ENCODE data around the gene ADAMTSL1.

The ADAMTSL1 gene

DNA sequence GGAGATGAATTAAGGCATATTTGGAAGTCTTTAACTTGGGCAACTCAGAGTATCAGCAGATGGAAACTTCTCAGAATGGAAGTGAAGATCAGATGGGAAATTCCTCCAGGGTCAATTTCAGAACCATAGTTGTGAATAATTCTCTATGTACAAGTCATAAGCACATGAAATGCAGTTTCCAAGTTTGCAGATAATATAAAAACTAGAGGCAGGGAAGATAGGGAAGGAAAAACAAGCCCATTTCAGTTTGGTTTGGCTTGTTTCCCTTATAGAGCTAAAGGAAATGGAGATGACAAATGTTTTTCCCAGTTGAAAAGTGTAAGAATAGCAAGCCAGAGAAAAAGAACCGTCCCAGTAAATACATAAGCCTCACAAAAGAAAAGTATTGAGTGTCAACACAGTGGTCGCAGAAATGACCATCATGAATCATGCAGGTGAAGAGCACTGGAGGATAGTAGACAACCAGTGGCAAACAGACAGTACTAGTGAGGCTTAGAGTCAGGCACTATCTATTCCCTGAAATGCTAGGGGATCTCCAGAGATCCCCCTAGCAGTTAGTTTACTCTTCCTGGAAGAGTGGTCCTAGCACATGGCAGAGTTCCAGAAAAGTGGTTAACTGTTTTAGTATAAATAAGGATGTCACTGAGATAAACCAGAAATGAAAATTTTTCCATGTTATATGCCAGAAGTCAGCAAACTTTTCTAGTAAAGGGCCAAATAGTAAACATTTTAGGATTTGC lies 313.1 kb downstream of the ADAMTSL1 start:
- DNase-seq: peak; percentile 45

DNA sequence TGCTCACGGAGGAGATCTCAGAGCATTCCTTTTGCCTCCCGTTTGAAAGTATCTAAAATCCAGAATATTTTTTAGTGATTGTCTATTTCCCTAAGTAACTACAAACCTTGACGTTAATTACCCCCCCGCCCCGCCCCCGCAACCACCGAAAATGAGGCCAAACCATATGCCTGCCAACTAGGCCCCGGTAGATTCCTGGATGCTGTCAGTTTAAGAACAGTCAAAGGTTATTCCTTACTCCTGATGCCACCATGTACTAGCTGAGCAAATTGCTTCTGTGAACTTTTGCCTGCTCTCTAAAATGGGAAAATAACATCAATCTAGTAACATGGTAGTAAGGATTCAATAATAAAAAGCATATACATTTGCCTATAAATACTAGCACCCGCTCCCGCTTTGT lies 314.3 kb downstream of the ADAMTSL1 start:
- DNase-seq: no peak

- DNase-seq: peak; percentile 60
Observed at GRCh38 chr9:18791074-18791473, 317.1 kb downstream of the ADAMTSL1 start.

GRCh38 chr9:18793122-18793521 lies 319.2 kb downstream of the ADAMTSL1 start:
- DNase-seq: no peak

DNA sequence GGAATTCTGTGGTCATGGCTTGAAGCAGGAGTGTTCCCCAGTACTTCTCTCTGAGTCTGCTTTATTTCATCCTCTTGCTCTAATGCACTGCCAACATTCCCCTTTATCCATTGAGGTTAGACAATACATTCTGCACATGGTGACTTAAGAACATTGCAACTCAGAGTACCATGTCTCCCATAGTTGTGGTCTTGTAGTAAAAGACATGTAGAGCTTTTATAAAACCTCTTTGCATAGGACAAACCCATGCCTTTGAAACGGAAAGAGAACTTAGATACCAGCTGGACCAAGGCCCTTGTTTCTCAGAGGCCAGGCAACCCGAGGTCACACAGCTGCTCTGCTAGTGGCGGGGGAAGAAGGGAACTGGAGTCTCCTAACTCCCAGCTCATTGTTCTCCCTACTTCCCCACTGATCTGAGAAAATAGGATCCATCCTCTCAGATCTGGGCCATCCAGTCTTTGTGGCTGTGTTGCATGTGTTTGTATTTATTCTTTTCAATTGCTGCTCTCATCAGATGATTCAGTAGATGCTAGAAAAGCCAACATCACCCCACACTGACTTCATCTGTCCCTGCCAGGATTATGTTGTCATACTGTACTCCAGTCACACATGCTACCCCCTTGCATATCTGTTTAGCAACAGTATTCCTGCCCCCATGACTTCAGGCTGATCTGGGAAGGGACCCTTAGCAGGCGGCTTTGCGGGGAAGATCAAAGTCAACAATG lies 322.2 kb downstream of the ADAMTSL1 start:
- peak; percentile 30 for DNase-seq

- peak; percentile 24 for DNase-seq
Observed at GRCh38 chr9:18796696-18797270, 322.8 kb downstream of the ADAMTSL1 start.

- no peak for DNase-seq
Observed at GRCh38 chr9:18798106-18798505, 324.2 kb downstream of the ADAMTSL1 start.

DNA sequence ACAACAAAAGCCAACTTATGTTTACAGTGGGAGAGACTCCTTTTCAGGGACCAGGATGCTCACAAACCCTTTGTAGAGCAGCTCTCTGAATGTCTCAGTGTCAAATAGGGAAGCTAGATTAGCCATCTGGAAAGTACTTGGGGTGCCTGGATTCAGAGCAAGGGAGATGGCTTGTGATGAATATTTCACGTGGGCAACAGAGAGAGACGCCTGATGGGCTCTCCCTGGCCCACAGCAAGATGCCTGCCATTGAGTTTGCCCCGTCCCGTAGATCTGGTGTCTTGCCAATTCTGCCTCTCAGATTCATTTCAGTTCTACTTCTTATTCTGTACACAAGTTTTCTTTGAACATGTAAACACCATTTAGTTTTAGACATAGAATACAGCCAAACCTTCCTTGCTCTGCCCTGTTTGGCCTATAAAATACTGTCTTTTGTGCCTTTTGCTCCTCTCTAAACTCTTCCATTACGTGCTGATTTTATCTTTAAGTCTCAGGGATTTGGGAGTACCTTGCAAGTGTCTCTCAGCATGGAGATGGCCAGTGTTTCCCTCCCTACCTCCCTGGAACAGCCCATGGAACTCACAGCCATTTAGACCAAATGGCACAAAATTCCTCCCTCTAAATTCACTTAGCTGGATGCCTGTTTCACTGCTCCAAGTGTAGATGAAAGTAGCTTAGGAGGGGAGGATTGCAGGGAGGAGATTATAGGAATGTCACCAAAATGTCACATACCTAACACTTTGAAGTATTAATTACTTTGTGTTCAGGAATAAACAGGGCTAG lies 324.7 kb downstream of the ADAMTSL1 start:
- no peak for DNase-seq

DNA sequence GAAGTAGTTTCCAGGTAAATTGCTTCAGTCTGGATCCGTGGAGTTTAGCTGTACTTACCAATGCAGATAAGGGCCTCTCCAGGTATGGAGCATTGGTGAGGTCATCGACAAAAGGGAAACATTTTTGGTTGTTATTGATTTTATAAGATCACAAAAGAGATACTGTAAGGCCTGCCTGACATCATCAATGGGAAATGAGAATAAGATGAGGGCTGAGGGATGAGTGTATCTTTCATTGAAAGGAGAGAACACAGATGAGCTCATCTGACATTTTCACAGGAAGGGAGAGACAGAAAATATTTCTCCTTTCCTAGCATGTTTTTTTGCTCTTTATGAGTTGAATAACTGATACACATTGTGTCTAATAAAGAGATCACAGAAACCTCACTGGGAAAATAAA lies 325.5 kb downstream of the ADAMTSL1 start:
- no peak for DNase-seq

DNA sequence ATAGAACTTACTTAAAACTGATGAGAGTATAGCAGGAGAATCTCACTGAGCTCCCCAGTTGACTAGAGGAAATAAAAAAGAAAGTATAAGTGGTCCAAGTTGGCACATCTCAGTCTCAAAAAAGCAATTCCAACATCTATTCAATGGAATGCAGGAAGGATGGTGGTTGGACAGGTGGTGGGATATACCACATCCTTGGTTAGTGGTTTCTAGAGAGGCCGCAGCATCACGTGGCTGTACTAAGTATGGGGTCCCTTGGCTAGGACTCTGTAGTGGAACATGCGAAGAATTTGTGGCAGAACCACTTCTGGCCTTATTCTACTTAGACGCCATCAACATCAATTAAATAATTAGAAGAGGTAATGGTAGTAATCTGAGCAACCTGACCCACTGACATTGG lies 326.6 kb downstream of the ADAMTSL1 start:
- no peak for DNase-seq

- DNase-seq: no peak
Observed at GRCh38 chr9:18805386-18805785, 331.4 kb downstream of the ADAMTSL1 start.

- DNase-seq: no peak
Observed at GRCh38 chr9:18806232-18807080, 332.5 kb downstream of the ADAMTSL1 start.

DNA sequence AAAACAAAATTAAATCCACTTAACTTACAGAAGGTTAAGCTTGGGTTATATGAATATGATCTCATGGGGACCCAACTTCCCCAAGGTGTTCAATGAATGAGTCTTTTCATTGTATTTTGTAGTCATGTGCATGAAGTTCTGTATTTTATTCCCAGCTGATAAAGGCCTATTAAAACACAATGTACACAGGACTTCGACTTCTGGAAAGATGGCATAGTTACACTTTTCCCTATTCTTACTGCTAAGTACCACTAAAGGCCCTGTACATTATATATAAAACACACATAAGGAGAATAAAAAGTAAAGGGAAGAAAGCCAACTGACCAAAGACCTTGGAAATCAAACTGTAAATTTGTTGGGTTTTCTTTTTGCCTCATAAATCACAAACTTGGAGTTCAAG lies 336.6 kb downstream of the ADAMTSL1 start:
- DNase-seq: no peak

DNA sequence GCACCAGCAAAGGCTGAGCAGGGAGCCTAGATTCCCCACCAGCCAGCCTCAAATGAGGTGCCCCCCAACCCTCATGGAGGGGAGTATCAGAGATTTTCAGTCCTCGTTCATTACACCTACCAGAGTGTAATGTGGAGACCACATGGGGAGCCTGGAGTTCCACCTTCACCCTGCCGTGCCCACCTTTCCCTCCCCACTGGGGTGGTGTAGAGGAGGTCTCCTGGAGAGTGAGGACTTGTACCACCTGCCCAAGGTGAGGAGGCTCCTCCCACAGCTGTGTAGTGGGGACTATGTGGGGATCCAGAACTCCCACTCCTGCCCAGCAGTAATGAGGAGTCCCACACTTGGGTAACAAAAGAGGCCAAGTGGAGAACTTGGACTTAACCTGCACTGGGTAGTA lies 337.2 kb downstream of the ADAMTSL1 start:
- DNase-seq: no peak

DNA sequence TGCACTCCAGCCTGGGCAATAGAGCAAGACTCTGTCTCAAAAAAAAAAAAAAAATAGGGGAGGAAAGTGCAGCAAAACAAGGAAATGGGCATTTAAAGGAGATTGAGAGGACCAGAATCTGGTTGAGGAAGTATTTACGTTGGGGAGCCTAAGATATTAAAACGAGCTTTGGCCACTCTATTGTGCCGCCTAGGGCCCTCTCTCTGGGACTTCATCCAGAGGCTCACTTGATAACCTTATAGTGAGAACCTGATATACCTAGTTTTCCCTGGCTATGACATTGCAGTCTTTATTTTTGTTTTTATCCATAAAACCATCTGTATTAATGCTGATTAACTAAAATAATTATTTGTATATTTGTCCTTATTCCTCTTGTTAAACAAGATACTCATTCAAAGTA lies 345.5 kb downstream of the ADAMTSL1 start:
- DNase-seq: no peak

DNA sequence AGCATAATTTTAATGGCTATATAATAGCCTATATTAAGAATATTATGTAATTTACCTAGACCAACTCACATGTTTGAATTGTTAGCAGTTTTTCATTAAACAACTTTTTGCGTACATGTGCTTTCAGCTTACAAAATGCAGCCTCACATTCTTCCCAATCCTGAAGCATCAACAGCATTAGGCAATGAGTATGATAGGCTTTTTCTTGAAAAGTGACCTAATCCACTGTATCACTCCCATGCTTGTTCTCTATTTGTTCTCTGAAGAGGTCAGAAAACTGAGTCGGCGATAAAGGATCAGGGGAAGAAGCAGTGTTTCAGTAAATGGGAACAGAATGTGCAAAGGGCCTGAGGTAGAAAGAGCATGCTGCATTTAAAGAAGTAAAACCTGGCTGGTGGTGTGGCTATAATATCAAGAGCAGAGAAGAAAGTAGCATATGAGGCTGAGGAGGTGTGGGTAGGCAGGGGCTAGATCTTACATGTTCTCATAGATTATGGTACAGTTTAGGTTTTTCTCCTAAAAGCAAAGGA lies 346.7 kb downstream of the ADAMTSL1 start:
- DNase-seq: no peak

- DNase-seq: no peak
Observed at GRCh38 chr9:18821788-18822187, 347.8 kb downstream of the ADAMTSL1 start.

- DNase-seq: no peak
Observed at GRCh38 chr9:18822850-18823249, 348.9 kb downstream of the ADAMTSL1 start.

GRCh38 chr9:18824095-18824666 lies 350.2 kb downstream of the ADAMTSL1 start:
- DNase-seq: no peak

- DNase-seq: no peak
Observed at GRCh38 chr9:18825656-18826170, 351.8 kb downstream of the ADAMTSL1 start.

DNA sequence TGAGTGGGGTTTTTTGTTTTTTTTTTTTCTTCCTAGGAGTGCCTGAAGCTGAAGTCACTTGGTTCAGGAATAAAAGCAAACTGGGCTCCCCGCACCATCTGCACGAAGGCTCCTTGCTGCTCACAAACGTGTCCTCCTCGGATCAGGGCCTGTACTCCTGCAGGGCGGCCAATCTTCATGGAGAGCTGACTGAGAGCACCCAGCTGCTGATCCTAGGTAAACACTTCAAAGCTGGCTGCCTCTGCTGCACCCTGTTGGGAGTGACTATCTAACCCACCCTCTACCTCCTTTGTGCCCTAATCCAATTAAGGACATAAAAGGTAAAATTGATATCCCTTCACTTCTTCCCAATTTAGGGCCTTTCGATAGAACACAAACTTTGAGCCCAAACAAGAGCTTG lies 352.3 kb downstream of the ADAMTSL1 start:
- DNase-seq: no peak

Measured in eye (tissue), 1 donor.